Mesendoderm (in vitro differentiated cells): ENCODE results near the gene C3orf80.

ENCODE experiments used
- DNase-seq: peaks from one replicate; pipeline ENCODE4 v3.0.0; 2013
- H2AK5ac ChIP-seq: 2 replicates; pipeline ENCODE4 v1.6.1; 2013; ENCODE audit warnings: low read length, inconsistent platforms
- H2BK120ac ChIP-seq: 2 replicates; pipeline ENCODE4 v1.6.1; 2013; ENCODE audit warnings: low read depth, mild to moderate bottlenecking, low read length, moderate library complexity, mixed read lengths
- H2BK15ac ChIP-seq: replicated peaks from 2 replicates; pipeline ENCODE4 v1.6.1; 2013; ENCODE audit warnings: low read depth, mild to moderate bottlenecking, moderate library complexity
- H2BK5ac ChIP-seq: 2 replicates; pipeline ENCODE4 v1.6.1; 2013; ENCODE audit warnings: low read length, inconsistent platforms
- H3K18ac ChIP-seq: 2 replicates; pipeline ENCODE4 v1.6.1; 2013; ENCODE audit warnings: mild to moderate bottlenecking, low read length, mixed read lengths
- H3K23ac ChIP-seq: one replicate; pipeline ENCODE4 v1.6.1; 2013; ENCODE audit warnings: low read length
- H3K27ac ChIP-seq: 2 replicates; pipeline ENCODE4 v1.5.1; 2013; ENCODE audit warnings: low read depth, mild to moderate bottlenecking, inconsistent platforms, low read length, moderate library complexity
- H3K27me3 ChIP-seq: 2 replicates; pipeline ENCODE4 v1.6.1; 2013; ENCODE audit warnings: low read length, control low read depth, mild to moderate bottlenecking, inconsistent platforms; ENCODE audit not compliant: insufficient read depth, poor library complexity
- H3K36me3 ChIP-seq: 2 replicates; pipeline ENCODE4 v1.6.1; 2013; ENCODE audit warnings: low read length, inconsistent platforms; ENCODE audit not compliant: control insufficient read depth, insufficient read depth
- H3K4ac ChIP-seq: one replicate; pipeline ENCODE4 v1.6.1; 2013; ENCODE audit warnings: low read depth, mild to moderate bottlenecking, low read length, moderate library complexity
- H3K4me1 ChIP-seq: 2 replicates; pipeline ENCODE4 v1.6.1; 2013; ENCODE audit warnings: low read depth, low read length, inconsistent platforms; ENCODE audit not compliant: control insufficient read depth
- H3K4me2 ChIP-seq: 2 replicates; pipeline ENCODE4 v1.6.1; 2013; ENCODE audit warnings: low read length
- H3K4me3 ChIP-seq: 2 replicates; pipeline ENCODE4 v1.5.1; 2013; ENCODE audit warnings: mild to moderate bottlenecking, low read length
- H3K56ac ChIP-seq: one replicate; pipeline ENCODE4 v1.6.1; 2013; ENCODE audit warnings: low read length
- H3K79me1 ChIP-seq: 2 replicates; pipeline ENCODE4 v1.6.1; 2013; ENCODE audit warnings: low read length, inconsistent platforms
- H3K79me2 ChIP-seq: 2 replicates; pipeline ENCODE4 v1.6.1; 2013; ENCODE audit warnings: mild to moderate bottlenecking, low read length; ENCODE audit not compliant: control insufficient read depth, insufficient read depth
- H3K9ac ChIP-seq: 2 replicates; pipeline ENCODE4 v1.6.1; 2013; ENCODE audit warnings: low read length, inconsistent platforms
- H4K5ac ChIP-seq: one replicate; pipeline ENCODE4 v1.6.1; 2013; ENCODE audit warnings: low read length
- H4K8ac ChIP-seq: one replicate; pipeline ENCODE4 v1.6.1; 2013; ENCODE audit warnings: low read depth, mild to moderate bottlenecking, control low read depth, low read length, moderate library complexity
- WGBS: extraction: QIAGEN DNeasy Blood & Tissue Kit; methylation state at CpG from one replicate; pipeline ENCODE4 v1.1.7; 2013; ENCODE audit warnings: low lambda C conversion rate, missing lambda C conversion rate; ENCODE audit not compliant: insufficient coverage; ENCODE audit errors: extremely low coverage; 5-methylcytosine and 5-hydroxymethylcytosine counted together

The C3orf80 gene

DNA sequence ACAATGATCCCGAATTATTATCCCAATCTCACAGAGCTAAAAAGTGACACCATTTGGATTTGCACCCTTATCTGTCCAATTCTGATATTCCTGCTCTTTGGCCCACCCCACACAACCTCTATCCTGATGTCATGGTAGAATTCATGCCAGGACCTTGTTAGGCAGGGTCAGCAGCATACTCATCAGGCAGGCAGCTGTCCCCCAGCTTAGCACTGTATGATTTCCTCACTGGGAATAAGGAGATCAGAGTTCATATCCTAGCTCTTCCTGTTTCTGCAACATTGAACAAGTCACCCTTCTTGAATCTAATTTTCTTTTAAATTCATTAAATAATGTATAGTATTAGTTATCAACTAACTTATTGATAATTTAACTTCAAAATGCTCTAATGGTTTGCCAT lies 12.0 kb upstream of the C3orf80 start:
- Histone ChIP-seq H3K9ac (no peak overlapping the region), H2AK5ac (no peak overlapping the region), H3K56ac (no peak overlapping the region), H3K27me3 (no peaks in the 10 kb centered on the region), H3K79me1 (no peaks in the 10 kb centered on the region), H2BK15ac (no peak overlapping the region), H3K27ac (no peak overlapping the region), H4K8ac (no peak overlapping the region), H4K5ac (no peak overlapping the region), H3K23ac (no peak overlapping the region), H3K4me3 (no peak overlapping the region), H3K4me1 (no peaks in the 10 kb centered on the region), H2BK5ac (no peak overlapping the region), H3K79me2 (no peaks in the 10 kb centered on the region), H2BK120ac (no peak overlapping the region), H3K4ac (no peak overlapping the region), H3K36me3 (no peaks in the 10 kb centered on the region), H3K18ac (no peak overlapping the region), H3K4me2 (no peak overlapping the region)
- no CpG with 5 or more reads among the region's 1 CpG for WGBS
- no peak for DNase-seq

DNA sequence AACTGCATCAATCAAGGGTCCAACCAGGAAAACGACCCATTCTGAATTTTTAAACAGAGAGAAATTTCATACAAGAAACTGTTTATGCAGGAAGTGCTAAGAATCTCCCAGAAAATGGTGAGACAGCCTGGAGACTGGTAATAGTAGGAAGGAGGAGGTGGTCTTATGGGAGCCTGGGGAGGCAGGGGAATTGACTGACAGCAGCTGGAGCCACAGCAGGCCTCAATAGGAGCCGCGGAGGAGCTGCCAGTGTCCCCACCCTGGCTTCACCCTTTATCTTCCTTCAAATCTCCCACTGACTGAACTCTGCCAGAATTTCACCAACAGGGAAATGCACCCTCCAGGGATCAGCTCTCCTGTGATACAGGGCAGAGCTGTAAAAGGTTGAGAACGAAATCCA lies 7.5 kb upstream of the C3orf80 start:
- no peak overlapping the region for H2BK120ac ChIP-seq
- H3K36me3 ChIP-seq: no peaks in the 10 kb centered on the region
- H3K79me2 ChIP-seq: no peaks in the 10 kb centered on the region
- H3K4ac ChIP-seq: no peak overlapping the region
- peak overlapping the region; percentile 29 for H3K56ac ChIP-seq
- peaks cover 2% of the 10 kb centered on the region for H3K4me1 ChIP-seq
- H3K23ac ChIP-seq: no peak overlapping the region
- no peak overlapping the region for H2AK5ac ChIP-seq
- no peak overlapping the region for H4K5ac ChIP-seq
- no peak overlapping the region for H3K18ac ChIP-seq
- no CpG with 5 or more reads among the region's 4 CpGs for WGBS
- DNase-seq: peak; percentile 38
- no peak overlapping the region for H2BK5ac ChIP-seq
- H3K27ac ChIP-seq: no peak overlapping the region
- no peak overlapping the region for H2BK15ac ChIP-seq
- no peak overlapping the region for H3K4me3 ChIP-seq
- no peak overlapping the region for H3K9ac ChIP-seq
- H3K79me1 ChIP-seq: no peaks in the 10 kb centered on the region
- no peak overlapping the region for H4K8ac ChIP-seq
- no peak overlapping the region for H3K4me2 ChIP-seq
- no peaks in the 10 kb centered on the region for H3K27me3 ChIP-seq

DNA sequence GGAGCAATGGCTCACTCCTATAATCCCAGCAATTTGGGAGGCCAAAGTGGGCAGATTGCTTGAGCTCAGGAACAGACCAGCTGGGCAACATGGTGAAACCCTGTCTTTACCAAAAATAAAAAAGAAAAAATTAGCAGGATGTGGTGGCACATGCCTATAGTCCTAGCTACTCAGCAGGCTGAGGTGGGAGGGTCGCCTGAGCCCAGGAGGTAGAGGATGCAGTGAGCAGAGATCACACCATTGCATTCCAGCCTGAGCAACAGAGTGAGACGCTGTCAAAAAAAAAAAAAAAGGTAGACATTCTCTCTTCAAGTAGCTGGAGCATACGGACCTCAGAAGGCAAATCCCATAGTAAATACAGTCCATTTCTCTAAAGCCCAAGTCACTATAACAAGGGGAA lies 7.1 kb upstream of the C3orf80 start:
- no peak overlapping the region for H2BK15ac ChIP-seq
- no peak overlapping the region for H3K27ac ChIP-seq
- peaks cover 2% of the 10 kb centered on the region for H3K4me1 ChIP-seq
- no peak overlapping the region for H4K8ac ChIP-seq
- H2BK5ac ChIP-seq: no peak overlapping the region
- H3K9ac ChIP-seq: no peak overlapping the region
- H3K23ac ChIP-seq: no peak overlapping the region
- no CpG with 5 or more reads among the region's 3 CpGs for WGBS
- no peak overlapping the region for H4K5ac ChIP-seq
- no peaks in the 10 kb centered on the region for H3K79me2 ChIP-seq
- H3K56ac ChIP-seq: peak overlapping the region; percentile 29
- no peak overlapping the region for H3K4me2 ChIP-seq
- no peak overlapping the region for H3K18ac ChIP-seq
- H3K27me3 ChIP-seq: no peaks in the 10 kb centered on the region
- peak; percentile 52 for DNase-seq
- no peaks in the 10 kb centered on the region for H3K79me1 ChIP-seq
- H2AK5ac ChIP-seq: no peak overlapping the region
- no peak overlapping the region for H2BK120ac ChIP-seq
- H3K36me3 ChIP-seq: no peaks in the 10 kb centered on the region
- H3K4me3 ChIP-seq: no peak overlapping the region
- no peak overlapping the region for H3K4ac ChIP-seq

DNA sequence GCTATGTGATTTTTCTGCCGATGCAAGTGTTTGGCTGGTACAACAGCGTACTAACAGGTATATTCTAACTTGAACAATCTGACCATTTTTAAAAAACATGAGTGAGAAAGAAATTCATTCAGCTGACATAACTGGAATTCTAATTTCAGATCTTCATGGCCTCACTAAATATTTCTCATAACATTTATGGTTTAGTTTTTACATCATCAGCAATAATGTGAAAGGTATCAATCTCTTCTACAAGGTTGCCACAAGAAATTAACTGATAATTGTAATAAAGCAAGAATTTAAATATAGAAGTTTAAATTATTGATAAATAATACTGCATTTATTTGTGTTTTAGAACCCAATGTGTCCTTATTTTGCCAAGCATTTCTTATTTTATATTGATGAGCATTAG lies 5.2 kb upstream of the C3orf80 start:
- Histone ChIP-seq H2BK5ac (no peak overlapping the region), H3K4me3 (no peak overlapping the region), H3K36me3 (no peaks in the 10 kb centered on the region), H3K4me2 (no peak overlapping the region), H3K27me3 (no peaks in the 10 kb centered on the region), H3K27ac (no peak overlapping the region), H3K4ac (no peak overlapping the region), H3K4me1 (peaks cover 6% of the 10 kb centered on the region), H4K8ac (no peak overlapping the region), H3K79me2 (no peaks in the 10 kb centered on the region), H4K5ac (no peak overlapping the region), H3K23ac (no peak overlapping the region), H3K9ac (no peak overlapping the region), H2BK15ac (no peak overlapping the region), H3K79me1 (no peaks in the 10 kb centered on the region), H3K18ac (no peak overlapping the region), H2AK5ac (no peak overlapping the region), H3K56ac (no peak overlapping the region), H2BK120ac (no peak overlapping the region)
- no CpG with 5 or more reads among the region's 2 CpGs for WGBS
- DNase-seq: no peak

DNA sequence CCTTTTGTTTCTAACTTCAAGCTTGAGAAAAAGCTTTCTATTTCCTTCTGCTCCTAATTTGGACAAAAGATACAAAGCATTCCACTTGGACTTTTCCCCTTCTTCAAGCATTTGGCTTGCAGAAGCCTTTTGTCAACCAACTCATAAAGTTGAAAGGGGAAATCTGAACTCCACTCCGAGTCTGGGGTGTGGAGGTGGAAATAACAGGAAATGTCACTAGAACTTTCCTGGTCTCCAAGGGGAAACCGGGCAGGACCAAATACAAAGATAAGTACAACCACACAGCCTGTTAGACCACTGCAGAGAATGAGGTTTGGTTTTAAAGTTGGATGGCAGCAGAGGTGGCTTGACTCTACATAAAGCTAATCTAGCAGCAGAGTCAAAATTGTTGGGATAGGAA lies 4.2 kb upstream of the C3orf80 start:
- Histone ChIP-seq H3K36me3 (no peaks in the 10 kb centered on the region), H3K56ac (no peak overlapping the region), H4K5ac (no peak overlapping the region), H3K4me2 (no peak overlapping the region), H2BK15ac (no peak overlapping the region), H3K27me3 (no peaks in the 10 kb centered on the region), H2BK120ac (no peak overlapping the region), H3K79me1 (no peaks in the 10 kb centered on the region), H4K8ac (no peak overlapping the region), H3K4me1 (peaks cover 6% of the 10 kb centered on the region), H3K9ac (no peak overlapping the region), H3K4me3 (no peak overlapping the region), H3K18ac (no peak overlapping the region), H3K4ac (no peak overlapping the region), H3K27ac (no peak overlapping the region), H2BK5ac (no peak overlapping the region), H3K23ac (no peak overlapping the region), H3K79me2 (no peaks in the 10 kb centered on the region), H2AK5ac (no peak overlapping the region)
- WGBS: no CpG with 5 or more reads among the region's 2 CpGs
- no peak for DNase-seq

DNA sequence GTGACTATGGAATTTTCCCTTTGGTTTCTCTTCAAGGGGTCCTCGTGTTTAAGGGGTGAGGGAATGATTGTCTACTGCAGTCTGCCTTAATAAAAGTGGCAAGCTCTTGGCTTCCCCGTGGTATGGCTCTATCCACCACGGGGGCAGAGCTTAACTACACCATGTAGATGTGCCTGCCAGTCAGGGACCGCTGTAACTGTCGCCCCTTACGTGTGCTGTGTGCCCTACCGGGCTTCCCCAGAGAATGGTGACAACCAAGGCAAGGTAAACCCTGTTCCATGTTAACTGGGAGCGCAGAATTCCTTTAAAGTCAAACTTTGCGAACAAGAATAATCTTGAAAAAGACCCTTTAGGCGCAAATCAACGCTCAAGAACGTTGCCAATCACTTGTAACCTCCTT lies 966 bp upstream of the C3orf80 start:
- no peak overlapping the region for H3K4me3 ChIP-seq
- no peak overlapping the region for H2BK120ac ChIP-seq
- DNase-seq: peak; percentile 49
- no peak overlapping the region for H2BK15ac ChIP-seq
- H2AK5ac ChIP-seq: no peak overlapping the region
- H3K9ac ChIP-seq: peak overlapping the region; percentile 5
- H3K27me3 ChIP-seq: peaks cover 5% of the 10 kb centered on the region
- no peak overlapping the region for H3K23ac ChIP-seq
- WGBS: no CpG with 5 or more reads among the region's 12 CpGs
- no peak overlapping the region for H3K18ac ChIP-seq
- no peak overlapping the region for H4K5ac ChIP-seq
- H3K4ac ChIP-seq: no peak overlapping the region
- H2BK5ac ChIP-seq: no peak overlapping the region
- no peaks in the 10 kb centered on the region for H3K79me2 ChIP-seq
- no peaks in the 10 kb centered on the region for H3K79me1 ChIP-seq
- no peak overlapping the region for H4K8ac ChIP-seq
- H3K56ac ChIP-seq: peak overlapping the region; percentile 44
- H3K4me2 ChIP-seq: peak overlapping the region; percentile 83
- H3K4me1 ChIP-seq: peaks cover 4% of the 10 kb centered on the region
- no peak overlapping the region for H3K27ac ChIP-seq
- H3K36me3 ChIP-seq: no peaks in the 10 kb centered on the region
